HEK293 (cell line): ENCODE measurements around the gene TYRP1.

Experiments
- ATF2 ChIP-seq: fragments of 450-650 bp; formaldehyde crosslinking; IDR thresholded peaks from 2 replicates; pipeline ENCODE4 v1.5.1; 2016; ENCODE audit warnings: missing biosample characterization, missing genetic modification characterization, low read depth
- CTCF ChIP-seq: fragments of 450-650 bp; formaldehyde crosslinking; IDR thresholded peaks from 2 replicates; pipeline ENCODE4 v1.5.1; 2016; ENCODE audit warnings: missing biosample characterization, missing genetic modification characterization
- REPIN1 ChIP-seq: fragments of 450-650 bp; formaldehyde crosslinking; IDR thresholded peaks from 2 replicates; pipeline ENCODE4 v1.5.1; 2017; ENCODE audit warnings: missing biosample characterization, missing genetic modification characterization, low read depth
- ZBTB26 ChIP-seq: fragments of 450-650 bp; formaldehyde crosslinking; optimal IDR thresholded peaks from 2 replicates; pipeline ENCODE3; 2016; ENCODE audit warnings: missing biosample characterization, mild to moderate bottlenecking, missing genetic modification characterization
- ZBTB7A ChIP-seq: fragments of 450-650 bp; formaldehyde crosslinking; IDR thresholded peaks from 2 replicates; pipeline ENCODE4 v1.5.1; 2016; ENCODE audit warnings: low read depth, missing biosample characterization, missing genetic modification characterization
- ZFP37 ChIP-seq: fragments of 450-650 bp; formaldehyde crosslinking; IDR thresholded peaks from 2 replicates; pipeline ENCODE4 v1.5.1; 2016; ENCODE audit warnings: missing biosample characterization, missing genetic modification characterization
- ZNF19 ChIP-seq: fragments of 450-650 bp; formaldehyde crosslinking; IDR thresholded peaks from 2 replicates; pipeline ENCODE4; 2016; ENCODE audit warnings: missing biosample characterization, missing genetic modification characterization, low read depth
- ZNF302 ChIP-seq: fragments of 450-650 bp; formaldehyde crosslinking; IDR thresholded peaks from 2 replicates; pipeline ENCODE4 v1.5.1; 2016; ENCODE audit warnings: missing biosample characterization, missing genetic modification characterization, low read depth
- ZNF335 ChIP-seq: fragments of 450-650 bp; formaldehyde crosslinking; conservative IDR thresholded peaks from 2 replicates; pipeline ENCODE4 v1.5.1; 2016; ENCODE audit warnings: missing biosample characterization, missing genetic modification characterization
- ZNF350 ChIP-seq: fragments of 450-650 bp; formaldehyde crosslinking; IDR thresholded peaks from 2 replicates; pipeline ENCODE4 v1.5.0; 2017; ENCODE audit warnings: missing biosample characterization, mild to moderate bottlenecking, missing genetic modification characterization
- ZNF623 ChIP-seq: fragments of 450-650 bp; formaldehyde crosslinking; IDR thresholded peaks from 2 replicates; pipeline ENCODE4 v1.5.1; 2016; ENCODE audit warnings: missing biosample characterization, missing genetic modification characterization
- ZNF626 ChIP-seq: fragments of 450-650 bp; sonication (Bioruptor Pico); formaldehyde crosslinking; IDR thresholded peaks from 2 replicates; pipeline ENCODE4 v1.5.1; 2018; ENCODE audit warnings: missing biosample characterization, missing genetic modification characterization, inconsistent platforms

GRCh38 chr9:12716823-12717600 is 23.8 kb downstream of the TYRP1 start:
- TF ChIP-seq ZBTB7A (tag by site-specific recombination) (no peak), ZNF350 (tag by site-specific recombination) (no peak), ATF2 (tag by site-specific recombination) (no peak), ZNF335 (tag by site-specific recombination) (no peak), CTCF (tag by site-specific recombination) (no peak), ZFP37 (no peak), ZBTB26 (tag by site-specific recombination) (no peak), REPIN1 (no peak), ZNF19 (tag by site-specific recombination) (no peak), ZNF302 (tag by site-specific recombination) (no peak), ZNF626 (tag by site-specific recombination) (no peak), ZNF623 (tag by site-specific recombination) (no peak)
